Measurements from ENCODE around the gene ASNS. TPM values are rescaled to one million over a fixed set of nuclear protein-coding genes. Genes with fewer than 3 reads are reported as not detected.

The ASNS gene
- total RNA-seq, 2 donors from 2014 or later: 45.0 to 46.7 TPM

Other genes starting within 250 kb of the ASNS start
- gene TAC1, start 140.3 kb downstream of the ASNS start, total RNA-seq: not detected
- gene OCM2, start 117.8 kb upstream of the ASNS start, total RNA-seq: not detected
- gene LMTK2, start 234.5 kb upstream of the ASNS start, total RNA-seq: 10 to 100 TPM; 26.7 to 31.0 TPM